Tibial nerve (tissue), 4 donors: ENCODE measurements around the gene TMEM255B. TPM values are rescaled to one million over a fixed set of nuclear protein-coding genes. Genes with fewer than 3 reads are reported as not detected.

Source experiments
- DNase-seq, 2 donors: peaks; one replicate each; pipeline ENCODE4 v3.0.0-alpha.2; 2019; ENCODE audit warnings: low spot score in 2 of 2
- H3K27ac ChIP-seq, 4 donors: fragments of 200-600 bp; sonication (generic) in 3 of 4; one replicate each; pipeline ENCODE4 v1.5.1; 2017 to 2019; ENCODE audit warnings: mild to moderate bottlenecking in 1 of 4
- H3K27me3 ChIP-seq, 2 donors: fragments of 200-600 bp; sonication (generic) in 1 of 2; one replicate each; pipeline versions ENCODE4 v1.5.1 to v1.6.0; 2017 to 2019
- H3K36me3 ChIP-seq, 3 donors: fragments of 200-600 bp; sonication (generic); one replicate each; pipeline ENCODE4 v1.5.1; 2018 to 2019
- H3K4me1 ChIP-seq, 4 donors: fragments of 200-600 bp; sonication (generic) in 3 of 4; one replicate each; pipeline ENCODE4 v1.5.1; 2017 to 2019
- H3K4me3 ChIP-seq, 4 donors: fragments of 200-600 bp; sonication (generic) in 3 of 4; one replicate each; pipeline ENCODE4 v1.5.1; 2017 to 2019; ENCODE audit warnings: mild to moderate bottlenecking in 1 of 4, moderate library complexity in 1 of 4
- H3K9me3 ChIP-seq, 4 donors: fragments of 200-600 bp; sonication (generic) in 3 of 4; one replicate each; pipeline ENCODE4 v1.5.1; 2017 to 2019
- CTCF ChIP-seq, 5 experiments: fragments of 200-600 bp in 3 of 5; fragments of 450-650 bp in 2 of 5; sonication (generic) in 3 of 5; IDR thresholded peaks; one replicate each; pipeline ENCODE4 v1.5.1; 2016 to 2019; ENCODE audit warnings: antibody characterized with exemption in 5 of 5, mild to moderate bottlenecking in 3 of 5, moderate library complexity in 2 of 5
- EP300 ChIP-seq, 2 donors: sonication (generic); formaldehyde crosslinking; IDR thresholded peaks; one replicate each; pipeline ENCODE4 v1.6.1; 2017; ENCODE audit warnings: antibody characterized with exemption in 2 of 2, mild to moderate bottlenecking in 1 of 2
- POLR2A ChIP-seq, 2 donors: fragments of 450-650 bp; IDR thresholded peaks; one replicate each; pipeline ENCODE4 v1.6.1; 2017; ENCODE audit warnings: antibody characterized with exemption in 2 of 2, mild to moderate bottlenecking in 2 of 2, moderate library complexity in 2 of 2
- WGBS, 2 donors: methylation state at CpG; one replicate each; pipeline ENCODE4 v1.1.5; 2018; 5-methylcytosine and 5-hydroxymethylcytosine counted together
- total RNA-seq, 4 donors: library from RNA; depleted of rRNA; stranded (reverse); fragments of >200 nt; gene quantifications; one replicate each; pipeline ENCODE4 v1.1.0, GENCODE V29; 2016

Gene TMEM255B
- total RNA-seq, 4 donors from 2014 or later: 3.3 to 21.6 (median 10.9) TPM

DNA sequence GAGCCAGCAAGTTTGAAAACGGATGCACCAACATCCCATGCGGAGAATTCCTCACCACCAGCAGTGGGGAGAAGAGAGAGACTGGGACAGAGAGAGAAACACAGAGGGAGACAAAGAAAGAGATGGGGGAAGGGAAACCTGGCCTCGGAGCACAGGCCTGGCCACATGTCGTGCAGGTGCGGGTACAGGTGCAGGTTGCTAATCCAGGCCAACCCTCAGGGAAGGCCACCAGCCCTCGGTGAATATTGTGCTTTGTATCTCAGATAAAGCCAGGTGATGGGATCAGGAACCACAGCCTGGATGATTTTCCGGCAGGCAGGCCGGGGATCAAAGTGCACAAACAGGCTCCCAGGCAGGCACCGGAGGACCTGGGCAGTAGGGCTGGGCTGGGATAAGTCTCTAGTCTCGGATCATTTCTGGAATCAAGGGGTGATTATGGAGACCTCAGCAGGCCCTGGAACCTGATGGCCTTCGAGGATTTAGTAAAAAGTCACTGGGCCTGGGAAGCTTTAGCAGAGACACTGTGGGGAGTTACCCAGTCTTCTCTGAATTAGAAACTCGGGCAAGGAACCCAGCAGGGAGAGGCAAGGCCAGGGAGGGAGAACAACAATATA, 101.1 kb downstream of the TMEM255B start:
- Histone ChIP-seq H3K27me3 (peaks cover 0 to 4% of the 10 kb centered on the region in 2 donors), H3K4me3 (no peak overlapping the region), H3K9me3 (no peaks in the 10 kb centered on the region), H3K36me3 (no peaks in the 10 kb centered on the region), H3K27ac (peak overlapping the region in 1 of 4 donors; percentile 48), H3K4me1 (peaks cover 0 to 75% (median 22%) of the 10 kb centered on the region in 4 donors)
- DNase-seq: no peak
- WGBS, 2 donors: 77 to 80% methylated on average over 12 of the region's 12 CpGs
- TF ChIP-seq POLR2A (IDR thresholded peaks at IDR 0.05) (no peak), CTCF (IDR thresholded peaks at IDR 0.05) (no peak), EP300 (IDR thresholded peaks at IDR 0.05) (no peak)

- 66 to 76% methylated on average over 15 of the region's 15 CpGs for WGBS, 2 donors
- Histone ChIP-seq H3K36me3 (no peaks in the 10 kb centered on the region), H3K4me1 (peaks cover 0 to 70% (median 20%) of the 10 kb centered on the region in 4 donors), H3K9me3 (no peaks in the 10 kb centered on the region), H3K27ac (peak overlapping the region in 1 of 4 donors; percentile 48), H3K4me3 (peak overlapping the region in 1 of 4 donors; percentile 3), H3K27me3 (peaks cover 0 to 4% of the 10 kb centered on the region in 2 donors)
- DNase-seq: no peak
- no peak for TF ChIP-seq POLR2A (IDR thresholded peaks at IDR 0.05)
- no peak for TF ChIP-seq EP300 (IDR thresholded peaks at IDR 0.05)
- no peak for TF ChIP-seq CTCF (IDR thresholded peaks at IDR 0.05)
These were observed 101.8 kb downstream of the TMEM255B start for GRCh38 chr13:113860665-113861432.

- DNase-seq: no peak
- 72 to 75% methylated on average over 12 of the region's 12 CpGs for WGBS, 2 donors
- H3K27ac ChIP-seq: peak overlapping the region in 2 of 4 donors; percentile 48 to 88
- no peaks in the 10 kb centered on the region for H3K36me3 ChIP-seq
- H3K4me1 ChIP-seq: peaks cover 0 to 63% (median 15%) of the 10 kb centered on the region in 4 donors
- H3K27me3 ChIP-seq: peaks cover 0 to 4% of the 10 kb centered on the region in 2 donors
- no peak for TF ChIP-seq CTCF (IDR thresholded peaks at IDR 0.05)
- no peak for TF ChIP-seq POLR2A (IDR thresholded peaks at IDR 0.05)
- TF ChIP-seq EP300 (IDR thresholded peaks at IDR 0.05): no peak
- peak overlapping the region in 1 of 4 donors; percentile 73 for H3K4me3 ChIP-seq
- no peaks in the 10 kb centered on the region for H3K9me3 ChIP-seq
These were observed 102.5 kb downstream of the TMEM255B start for GRCh38 chr13:113861433-113862030.

GRCh38 chr13:113862191-113862930, 103.3 kb downstream of the TMEM255B start:
- DNase-seq: no peak
- Histone ChIP-seq H3K4me1 (peaks cover 0 to 55% (median 11%) of the 10 kb centered on the region in 4 donors), H3K27ac (peak overlapping the region in 3 of 4 donors; percentile 80 to 88 (median 84)), H3K9me3 (no peaks in the 10 kb centered on the region), H3K36me3 (no peaks in the 10 kb centered on the region), H3K4me3 (peak overlapping the region; percentile 56 to 73 (median 62)), H3K27me3 (peaks cover 0 to 4% of the 10 kb centered on the region in 2 donors)
- TF ChIP-seq POLR2A (IDR thresholded peaks at IDR 0.05) (no peak), EP300 (IDR thresholded peaks at IDR 0.05) (no peak), CTCF (IDR thresholded peaks at IDR 0.05) (no peak)
- WGBS, 2 donors: 69 to 71% methylated on average over 29 to 30 of the region's 31 CpGs
